ENCODE results near the gene ZNF526.

ZNF526 gene

DNA sequence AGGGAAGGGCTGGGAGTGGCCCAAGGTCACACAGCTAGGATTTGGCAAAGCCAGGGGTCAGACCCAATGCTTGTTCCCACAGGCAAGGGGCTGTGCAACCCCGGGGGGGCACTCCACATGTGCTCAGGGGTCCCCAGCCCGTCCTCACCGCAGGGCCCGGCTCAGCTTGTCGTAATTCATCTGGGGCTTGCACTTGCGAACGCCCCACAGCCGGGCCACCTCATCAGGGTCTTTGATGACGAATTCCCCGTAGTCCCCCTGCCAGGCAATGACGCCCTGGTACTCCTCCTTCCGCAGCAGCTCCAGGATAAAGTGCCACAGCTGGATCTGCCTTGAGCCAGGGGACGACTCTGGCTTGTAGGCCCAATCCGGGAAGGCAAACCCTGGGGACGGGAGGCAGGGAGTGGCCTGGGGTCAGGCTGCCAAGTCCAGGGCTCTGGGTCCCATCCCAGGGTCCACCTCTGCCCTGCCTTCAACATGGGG lies 30.1 kb downstream of the ZNF526 start:
- H3K27ac ChIP-seq (ENCODE audit: low read depth, low read length, poor library complexity, severe bottlenecking), result peak overlapping the region; percentile 46
- H2AFZ ChIP-seq (ENCODE audit: low read length), result no peak overlapping the region
- H3K9me3 ChIP-seq (ENCODE audit: low read length), result no peaks in the 10 kb centered on the region
- no peaks in the 10 kb centered on the region for H3F3A ChIP-seq (ENCODE audit: insufficient read depth, low read length)
- peaks cover 18% of the 10 kb centered on the region; the same call in 1 of the 2 replicates for H3K36me3 ChIP-seq (ENCODE audit: insufficient read depth, low read length)
- no peaks in the 10 kb centered on the region for H3K27me3 ChIP-seq (ENCODE audit: insufficient read depth, low read length)
- TF ChIP-seq EZH2 (IDR thresholded peaks at IDR 0.05; ENCODE audit: borderline replicate concordance, low read length) (no peak), CTCF (IDR thresholded peaks at IDR 0.05; ENCODE audit: low read length) (no peak)
- H3K79me2 ChIP-seq (ENCODE audit: insufficient read depth, low read length), result 0 out of 2 replicates have a peak, but pooled peaks cover 8% of the 10 kb centered on the region
- no peaks in the 10 kb centered on the region for H4K20me1 ChIP-seq (ENCODE audit: insufficient read depth, low read length)
- peaks cover 27% of the 10 kb centered on the region for H3K4me1 ChIP-seq (ENCODE audit: insufficient read depth, low read length, severe bottlenecking)
- no peak overlapping the region; the same call in 1 of the 2 replicates for H3K4me2 ChIP-seq (ENCODE audit: low read length)
- no peak overlapping the region for H3K4me3 ChIP-seq (ENCODE audit: low read depth, low read length, poor library complexity, severe bottlenecking)
- no peaks in the 10 kb centered on the region for H3K9me2 ChIP-seq (ENCODE audit: low read depth, low read length)
- no peak overlapping the region for H3K9ac ChIP-seq (ENCODE audit: low read length)

DNA sequence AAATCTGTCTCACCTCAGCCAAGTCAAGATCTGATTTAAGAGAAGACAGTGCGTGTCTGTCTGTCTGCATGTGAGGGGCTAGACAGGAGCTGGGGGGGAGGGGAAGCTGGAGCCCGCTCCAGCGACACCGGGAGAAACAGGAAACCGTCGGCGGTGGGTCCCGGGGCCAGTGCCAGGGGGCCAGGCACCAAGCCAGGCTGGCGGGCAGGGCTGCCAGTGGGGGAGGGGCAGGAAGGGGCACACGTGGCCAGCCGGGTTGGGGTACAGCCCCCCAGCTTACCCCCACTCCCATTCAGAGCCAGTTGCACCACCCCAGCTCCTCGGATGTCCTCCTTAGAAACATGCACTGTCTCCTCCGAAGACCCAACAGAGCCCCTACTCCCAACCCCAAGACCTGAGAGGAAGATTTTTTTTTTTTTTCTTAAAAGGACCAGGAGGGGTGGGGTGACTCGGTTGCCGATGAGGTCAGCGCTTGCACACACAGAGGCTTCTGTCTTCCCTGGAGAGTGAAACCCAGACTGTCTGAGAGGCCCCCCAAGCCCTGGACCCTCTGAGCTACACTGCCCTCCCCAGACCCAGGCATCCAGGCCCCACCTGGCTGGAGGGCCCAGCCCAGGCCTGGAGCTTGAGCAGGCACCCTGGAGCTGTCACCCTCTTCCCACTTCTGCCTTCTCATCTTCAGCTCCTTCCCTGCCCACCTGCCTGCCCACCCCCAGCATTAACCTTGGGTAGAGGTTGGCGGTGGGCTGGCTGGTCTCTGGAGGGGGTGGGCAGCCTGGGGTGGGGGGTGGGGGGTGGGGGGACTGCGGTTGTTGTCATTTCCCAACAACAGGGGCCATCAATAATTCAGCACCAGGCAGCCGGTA lies 30.8 kb downstream of the ZNF526 start:
- Histone ChIP-seq H4K20me1 (ENCODE audit: insufficient read depth, low read length) (no peaks in the 10 kb centered on the region), H3F3A (ENCODE audit: insufficient read depth, low read length) (no peaks in the 10 kb centered on the region), H3K4me3 (ENCODE audit: low read depth, low read length, poor library complexity, severe bottlenecking) (no peak overlapping the region), H3K36me3 (ENCODE audit: insufficient read depth, low read length) (peaks cover 18% of the 10 kb centered on the region; the same call in 1 of the 2 replicates), H3K4me2 (ENCODE audit: low read length) (peak overlapping the region; percentile 22; the same call in 1 of the 2 replicates), H3K27ac (ENCODE audit: low read depth, low read length, poor library complexity, severe bottlenecking) (peak overlapping the region; percentile 46), H3K9me3 (ENCODE audit: low read length) (no peaks in the 10 kb centered on the region), H3K27me3 (ENCODE audit: insufficient read depth, low read length) (0 out of 2 replicates have a peak, but pooled peaks cover 4% of the 10 kb centered on the region), H3K9me2 (ENCODE audit: low read depth, low read length) (no peaks in the 10 kb centered on the region), H3K79me2 (ENCODE audit: insufficient read depth, low read length) (0 out of 2 replicates have a peak, but pooled peaks cover 8% of the 10 kb centered on the region), H3K4me1 (ENCODE audit: insufficient read depth, low read length, severe bottlenecking) (peaks cover 32% of the 10 kb centered on the region), H3K9ac (ENCODE audit: low read length) (no peak overlapping the region), H2AFZ (ENCODE audit: low read length) (no peak overlapping the region)
- TF ChIP-seq CTCF (IDR thresholded peaks at IDR 0.05; ENCODE audit: low read length), result no peak
- no peak for TF ChIP-seq EZH2 (IDR thresholded peaks at IDR 0.05; ENCODE audit: borderline replicate concordance, low read length)

- Histone ChIP-seq H3K9me2 (ENCODE audit: low read depth, low read length) (no peaks in the 10 kb centered on the region), H3K79me2 (ENCODE audit: insufficient read depth, low read length) (0 out of 2 replicates have a peak, but pooled peaks cover 8% of the 10 kb centered on the region), H3K36me3 (ENCODE audit: insufficient read depth, low read length) (peaks cover 18% of the 10 kb centered on the region; the same call in 1 of the 2 replicates), H3K9me3 (ENCODE audit: low read length) (no peaks in the 10 kb centered on the region), H3K4me1 (ENCODE audit: insufficient read depth, low read length, severe bottlenecking) (peaks cover 33% of the 10 kb centered on the region), H3K27me3 (ENCODE audit: insufficient read depth, low read length) (0 out of 2 replicates have a peak, but pooled peaks cover 5% of the 10 kb centered on the region), H3K9ac (ENCODE audit: low read length) (no peak overlapping the region), H3K4me2 (ENCODE audit: low read length) (peak overlapping the region; percentile 15; the same call in 1 of the 2 replicates), H2AFZ (ENCODE audit: low read length) (no peak overlapping the region), H3K27ac (ENCODE audit: low read depth, low read length, poor library complexity, severe bottlenecking) (peak overlapping the region; percentile 10), H3K4me3 (ENCODE audit: low read depth, low read length, poor library complexity, severe bottlenecking) (no peak overlapping the region), H4K20me1 (ENCODE audit: insufficient read depth, low read length) (no peaks in the 10 kb centered on the region), H3F3A (ENCODE audit: insufficient read depth, low read length) (0 out of 2 replicates have a peak, but pooled peaks cover 5% of the 10 kb centered on the region)
- TF ChIP-seq EZH2 (IDR thresholded peaks at IDR 0.05; ENCODE audit: borderline replicate concordance, low read length) (no peak), CTCF (IDR thresholded peaks at IDR 0.05; ENCODE audit: low read length) (no peak)
These were observed 31.7 kb downstream of the ZNF526 start for GRCh38 chr19:42251572-42252358.
